Prostate gland (tissue), 2 donors: Measurements from ENCODE around the gene AMHR2. TPM values are rescaled to one million over a fixed set of nuclear protein-coding genes. Genes with fewer than 3 reads are reported as not detected.

Experiments
- DNase-seq: peaks from one replicate; pipeline ENCODE4 v3.0.0-alpha.2; 2019; ENCODE audit warnings: low spot score
- H3K27ac ChIP-seq, 2 donors: fragments of 200-600 bp; sonication (generic); 2 replicates each; pipeline ENCODE4 v1.5.1; 2017 to 2019
- H3K27me3 ChIP-seq: fragments of 200-600 bp; sonication (generic); replicated peaks from 2 replicates; pipeline ENCODE4 v1.5.1; 2019; ENCODE audit not compliant: insufficient read depth
- H3K36me3 ChIP-seq, 2 donors: fragments of 200-600 bp; sonication (generic); 1 replicate in 1 of 2; 2 replicates in 1 of 2; pipeline versions ENCODE4 v1.5.1 to v1.8.1; 2017 to 2019
- H3K4me1 ChIP-seq: fragments of 200-600 bp; sonication (generic); replicated peaks from 2 replicates; pipeline ENCODE4 v1.5.1; 2019
- H3K4me3 ChIP-seq, 2 donors: fragments of 200-600 bp; sonication (generic); 2 replicates each; pipeline ENCODE4 v1.5.1; 2017 to 2019
- H3K9me3 ChIP-seq: fragments of 200-600 bp; sonication (generic); 2 replicates; pipeline ENCODE4 v1.5.1; 2017
- POLR2A ChIP-seq: fragments of 450-650 bp; IDR thresholded peaks from one replicate; pipeline ENCODE4 v1.6.1; 2016; ENCODE audit warnings: antibody characterized with exemption, mild to moderate bottlenecking
- POLR2AphosphoS5 ChIP-seq: sonication (generic); formaldehyde crosslinking; IDR thresholded peaks from one replicate; pipeline ENCODE4 v1.6.1; 2017; ENCODE audit warnings: antibody characterized with exemption
- WGBS: methylation state at CpG from one replicate; pipeline ENCODE4 v1.1.5; 2018; 5-methylcytosine and 5-hydroxymethylcytosine counted together
- intact Hi-C: fragments of 100-400 bp; cut with DNase I; formaldehyde crosslinking; loops from one replicate; pipeline ENCODE4 v1.14.2; 2022
- total RNA-seq, 2 donors: library from RNA; depleted of rRNA; stranded (reverse); fragments of >200 nt; gene quantifications; one replicate each; pipeline ENCODE4 v1.1.0, GENCODE V29; 2016
- TF ChIP-seq, protein P1 (sequence below), 4 experiments: fragments of 200-600 bp in 2 of 4; fragments of 450-650 bp in 2 of 4; sonication (generic) in 2 of 4; IDR thresholded peaks; 1 replicate in 3 of 4; 2 replicates in 1 of 4; pipeline ENCODE4 v1.5.1; 2016 to 2019; ENCODE audit warnings: antibody characterized with exemption in 4 of 4, mild to moderate bottlenecking in 2 of 4, moderate library complexity in 2 of 4

The AMHR2 gene
- total RNA-seq, 2 donors from 2014 or later, result 44.5 TPM; not detected in 1

DNA sequence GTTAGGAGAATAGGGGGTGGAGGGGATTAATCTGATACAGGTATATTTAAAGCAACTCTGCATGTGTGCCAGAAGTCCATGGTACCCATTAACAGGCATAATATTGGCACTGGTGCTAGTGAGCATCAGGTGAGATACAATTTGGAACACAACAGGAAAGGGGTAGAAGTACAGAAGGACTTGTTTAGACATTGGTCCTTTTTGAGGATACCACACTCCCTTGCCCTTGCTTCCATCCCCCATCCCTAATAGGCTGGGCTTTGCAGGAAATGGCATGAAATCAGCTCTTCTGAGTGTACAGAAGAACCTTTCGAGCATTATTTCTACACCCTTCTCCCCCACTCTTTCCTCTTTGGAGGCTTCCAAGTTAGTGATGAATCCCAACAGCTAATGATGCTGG lies 44.6 kb downstream of the AMHR2 start:
- no peak for DNase-seq
- intact Hi-C loops, result no loop called here
- no peak overlapping the region for H3K27ac ChIP-seq
- H3K4me3 ChIP-seq, result no peak overlapping the region
- peaks cover 31 to 34% of the 10 kb centered on the region in 2 donors for H3K36me3 ChIP-seq
- H3K9me3 ChIP-seq, result no peaks in the 10 kb centered on the region
- 67% methylated on average over 1 of the region's 1 CpG for WGBS
- TF ChIP-seq, protein P1, sequence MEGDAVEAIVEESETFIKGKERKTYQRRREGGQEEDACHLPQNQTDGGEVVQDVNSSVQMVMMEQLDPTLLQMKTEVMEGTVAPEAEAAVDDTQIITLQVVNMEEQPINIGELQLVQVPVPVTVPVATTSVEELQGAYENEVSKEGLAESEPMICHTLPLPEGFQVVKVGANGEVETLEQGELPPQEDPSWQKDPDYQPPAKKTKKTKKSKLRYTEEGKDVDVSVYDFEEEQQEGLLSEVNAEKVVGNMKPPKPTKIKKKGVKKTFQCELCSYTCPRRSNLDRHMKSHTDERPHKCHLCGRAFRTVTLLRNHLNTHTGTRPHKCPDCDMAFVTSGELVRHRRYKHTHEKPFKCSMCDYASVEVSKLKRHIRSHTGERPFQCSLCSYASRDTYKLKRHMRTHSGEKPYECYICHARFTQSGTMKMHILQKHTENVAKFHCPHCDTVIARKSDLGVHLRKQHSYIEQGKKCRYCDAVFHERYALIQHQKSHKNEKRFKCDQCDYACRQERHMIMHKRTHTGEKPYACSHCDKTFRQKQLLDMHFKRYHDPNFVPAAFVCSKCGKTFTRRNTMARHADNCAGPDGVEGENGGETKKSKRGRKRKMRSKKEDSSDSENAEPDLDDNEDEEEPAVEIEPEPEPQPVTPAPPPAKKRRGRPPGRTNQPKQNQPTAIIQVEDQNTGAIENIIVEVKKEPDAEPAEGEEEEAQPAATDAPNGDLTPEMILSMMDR (IDR thresholded peaks at IDR 0.05), result no peak
- no peak for TF ChIP-seq POLR2A
- no peak for TF ChIP-seq POLR2AphosphoS5
- peaks cover 5% of the 10 kb centered on the region for H3K4me1 ChIP-seq
- H3K27me3 ChIP-seq, result no peaks in the 10 kb centered on the region

DNA sequence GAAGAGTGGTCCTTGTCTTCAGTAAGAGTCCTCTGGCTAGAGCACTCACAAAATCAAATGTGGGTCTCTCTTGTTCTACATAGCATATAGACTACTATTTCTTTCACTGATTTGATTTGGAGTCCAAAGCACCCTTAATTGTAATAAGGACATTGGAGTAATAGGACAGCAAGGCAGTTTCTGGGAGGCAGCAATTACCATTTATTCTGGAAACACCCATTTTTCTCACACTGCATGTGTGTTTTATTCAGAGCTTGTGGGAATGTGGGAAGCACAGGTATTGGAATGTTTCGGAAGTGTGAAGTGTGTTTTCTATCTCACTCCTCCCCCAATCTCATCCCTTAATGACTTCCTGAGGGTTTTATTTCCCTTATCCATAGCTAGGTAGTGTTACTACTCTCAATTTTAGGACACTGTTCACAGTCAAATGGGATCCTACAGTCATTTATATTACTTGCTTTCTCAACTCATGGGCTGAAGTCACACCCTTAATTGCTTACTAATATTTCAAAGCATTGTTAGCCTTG lies 48.5 kb downstream of the AMHR2 start:
- Histone ChIP-seq H3K36me3 (peaks cover 19 to 23% of the 10 kb centered on the region in 2 donors), H3K27ac (no peak overlapping the region)
- intact Hi-C loops, result no loop called here

DNA sequence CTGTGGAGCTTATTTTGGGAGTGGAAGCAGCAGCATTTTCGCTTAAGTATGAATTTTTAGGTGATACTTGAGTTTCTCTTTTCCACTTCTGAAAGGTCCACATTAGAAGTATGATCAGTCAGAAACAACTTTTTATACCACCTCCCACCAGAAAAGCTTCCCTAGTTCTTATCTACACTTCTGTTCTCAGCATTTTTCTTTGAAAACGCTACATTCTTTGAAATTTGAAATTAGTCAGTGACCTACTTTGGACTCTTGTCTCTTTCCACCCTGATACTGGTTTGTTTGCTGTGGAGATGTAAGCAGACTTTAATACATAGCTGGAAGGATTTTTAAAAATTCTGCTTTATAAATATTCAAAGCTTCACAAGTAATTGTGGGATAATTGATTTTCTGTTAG lies 50.4 kb downstream of the AMHR2 start:
- no peaks in the 10 kb centered on the region for H3K27me3 ChIP-seq
- H3K36me3 ChIP-seq, result peaks cover 10 to 19% of the 10 kb centered on the region in 2 donors
- no peaks in the 10 kb centered on the region for H3K9me3 ChIP-seq
- intact Hi-C loops, result no loop called here
- H3K27ac ChIP-seq, result no peak overlapping the region
- WGBS, result 79% methylated on average over 2 of the region's 2 CpGs
- TF ChIP-seq POLR2AphosphoS5 (no peak), POLR2A (no peak)
- TF ChIP-seq, protein P1 (IDR thresholded peaks at IDR 0.05), result no peak
- DNase-seq, result no peak
- H3K4me1 ChIP-seq, result peaks cover 14% of the 10 kb centered on the region
- H3K4me3 ChIP-seq, result no peak overlapping the region

More for the DNA sequence above, 48.5 kb downstream of the AMHR2 start:
- H3K27me3 ChIP-seq, result no peaks in the 10 kb centered on the region
- H3K9me3 ChIP-seq, result no peaks in the 10 kb centered on the region
- 96% methylated on average over 1 of the region's 1 CpG for WGBS
- no peak overlapping the region for H3K4me3 ChIP-seq
- no peak for DNase-seq
- TF ChIP-seq POLR2AphosphoS5 (no peak), POLR2A (no peak)
- TF ChIP-seq, protein P1 (IDR thresholded peaks at IDR 0.05), result no peak
- peaks cover 14% of the 10 kb centered on the region for H3K4me1 ChIP-seq

DNA sequence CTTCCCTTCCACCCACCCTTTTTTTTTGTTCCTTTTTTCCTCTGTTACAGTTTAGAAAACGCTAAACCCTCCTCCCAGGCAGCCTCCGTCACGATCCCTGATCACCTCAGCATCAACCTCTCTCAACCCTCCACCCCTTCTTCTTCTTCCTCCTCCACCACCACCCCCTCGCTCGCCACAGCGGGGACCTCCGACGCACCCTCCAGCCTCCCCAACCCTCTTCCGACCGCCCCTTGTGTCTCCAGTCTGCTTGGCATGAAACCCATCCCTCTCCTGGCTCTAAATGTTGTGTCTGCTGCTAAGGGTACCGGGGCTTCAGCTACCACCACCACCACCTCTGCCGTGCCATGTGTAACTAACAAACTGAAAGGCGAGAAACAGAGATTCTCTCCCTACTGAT lies 51.2 kb downstream of the AMHR2 start:
- Histone ChIP-seq H3K27ac (peak overlapping the region in 1 of 2 donors; percentile 0), H3K4me3 (no peak overlapping the region), H3K36me3 (peaks cover 7 to 12% of the 10 kb centered on the region in 2 donors), H3K9me3 (no peaks in the 10 kb centered on the region), H3K4me1 (peaks cover 14% of the 10 kb centered on the region), H3K27me3 (no peaks in the 10 kb centered on the region)
- no peak for DNase-seq
- TF ChIP-seq, protein P1 (IDR thresholded peaks at IDR 0.05), result no peak
- TF ChIP-seq POLR2A (no peak), POLR2AphosphoS5 (no peak)
- intact Hi-C loops, result no loop called here
- WGBS, result 64% methylated on average over 13 of the region's 13 CpGs

DNA sequence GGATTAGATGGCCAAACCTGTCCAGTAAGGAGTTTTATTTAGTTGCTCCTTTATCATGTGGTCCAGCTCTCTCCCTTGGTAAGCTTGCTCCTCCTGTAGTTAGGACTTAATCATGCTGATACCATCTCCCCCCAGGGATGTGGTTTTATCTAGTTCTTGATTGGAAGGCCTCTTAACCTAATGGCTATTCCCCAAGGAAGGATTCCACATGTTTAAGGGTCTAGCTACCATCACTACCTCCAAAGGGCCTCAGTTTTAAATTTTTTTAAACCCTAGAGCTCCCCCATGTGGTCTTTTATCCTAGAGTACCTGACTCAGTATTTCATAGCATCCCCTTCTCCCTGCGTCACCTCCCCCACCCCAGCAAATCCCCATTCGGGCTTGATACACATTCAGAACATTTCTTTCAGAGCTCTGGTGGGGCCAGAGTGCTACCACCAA lies 53.1 kb downstream of the AMHR2 start:
- H3K27me3 ChIP-seq, result no peaks in the 10 kb centered on the region
- H3K4me1 ChIP-seq, result peaks cover 14% of the 10 kb centered on the region
- H3K4me3 ChIP-seq, result no peak overlapping the region
- H3K36me3 ChIP-seq, result peaks cover 8 to 10% of the 10 kb centered on the region in 2 donors
- intact Hi-C loops, result no loop called here
- DNase-seq, result no peak
- no peak for TF ChIP-seq POLR2A
- no peak for TF ChIP-seq POLR2AphosphoS5
- TF ChIP-seq, protein P1 (IDR thresholded peaks at IDR 0.05), result peak in 1 of 4 experiments; percentile 12
- no peak overlapping the region for H3K27ac ChIP-seq
- WGBS, result 57% methylated on average over 2 of the region's 2 CpGs
- H3K9me3 ChIP-seq, result no peaks in the 10 kb centered on the region
